GM23338 (cell line): ENCODE data around the gene CYBA. TPM values are rescaled to one million over a fixed set of nuclear protein-coding genes. Genes with fewer than 3 reads are reported as not detected.

ENCODE experiments used
- ATAC-seq: fragments of 200-7000 bp; cut with Tn5 transposase; 3 replicates; pipeline ENCODE4 v1.9.1; 2020
- DNase-seq: peaks from one replicate; pipeline ENCODE4 v3.0.0-alpha.2; 2015; ENCODE audit warnings: low spot score
- H2AFZ ChIP-seq: fragments of 200-600 bp; sonication (generic); 2 replicates; pipeline ENCODE4 v1.8.0; 2016; ENCODE audit warnings: antibody characterized with exemption, mild to moderate bottlenecking, moderate library complexity
- H3F3A ChIP-seq: fragments of 200-600 bp; sonication (generic); replicated peaks from 2 replicates; pipeline ENCODE4 v1.8.0; 2017; ENCODE audit warnings: antibody characterized with exemption, mixed run types, low read depth
- H3K27ac ChIP-seq: fragments of 200-600 bp; sonication (generic); 2 replicates; pipeline ENCODE4 v1.6.1; 2016; ENCODE audit warnings: low read depth
- H3K27me3 ChIP-seq: fragments of 200-600 bp; sonication (generic); 2 replicates; pipeline ENCODE4 v1.8.0; 2016; ENCODE audit warnings: mild to moderate bottlenecking, mixed run types, moderate library complexity; ENCODE audit not compliant: insufficient read depth
- H3K36me3 ChIP-seq: fragments of 200-600 bp; sonication (generic); 2 replicates; pipeline ENCODE4 v1.8.0; 2016; ENCODE audit warnings: mild to moderate bottlenecking; ENCODE audit not compliant: insufficient read depth
- H3K4me1 ChIP-seq: fragments of 200-600 bp; sonication (generic); 2 replicates; pipeline ENCODE4 v1.8.0; 2016; ENCODE audit warnings: mild to moderate bottlenecking, moderate library complexity; ENCODE audit not compliant: insufficient read depth
- H3K4me2 ChIP-seq: fragments of 200-600 bp; sonication (generic); 2 replicates; pipeline ENCODE4 v1.7.1; 2017; ENCODE audit warnings: mixed run types
- H3K4me3 ChIP-seq: fragments of 200-600 bp; sonication (generic); 2 replicates; pipeline ENCODE4 v1.6.1; 2016; ENCODE audit warnings: mixed run types
- H3K79me2 ChIP-seq: fragments of 200-600 bp; sonication (generic); replicated peaks from 2 replicates; pipeline ENCODE4 v1.8.0; 2017; ENCODE audit warnings: mild to moderate bottlenecking; ENCODE audit not compliant: insufficient read depth
- H3K9me2 ChIP-seq: fragments of 200-600 bp; sonication (generic); 2 replicates; pipeline ENCODE4 v1.8.0; 2017; ENCODE audit not compliant: insufficient read depth
- H4K20me1 ChIP-seq: fragments of 200-600 bp; sonication (generic); replicated peaks from 2 replicates; pipeline ENCODE4 v1.8.0; 2017; ENCODE audit warnings: mild to moderate bottlenecking; ENCODE audit not compliant: insufficient read depth
- H3K27ac Mint-ChIP-seq: 2 replicates; pipeline ENCODE4 v1.8.0; 2020; ENCODE audit warnings: inconsistent platforms, mild to moderate bottlenecking, moderate library complexity, mixed read lengths
- H3K27me3 Mint-ChIP-seq: 3 replicates; pipeline ENCODE4 v1.8.0; 2022; ENCODE audit warnings: low read depth, mild to moderate bottlenecking, moderate library complexity, mixed read lengths, inconsistent platforms; ENCODE audit not compliant: insufficient read depth, poor library complexity
- H3K36me3 Mint-ChIP-seq: 3 replicates; pipeline ENCODE4 v1.8.0; 2021; ENCODE audit warnings: low read depth, mild to moderate bottlenecking, inconsistent platforms, moderate library complexity, mixed read lengths
- H3K4me1 Mint-ChIP-seq: 3 replicates; pipeline ENCODE4 v1.8.0; 2020; ENCODE audit warnings: mild to moderate bottlenecking, inconsistent platforms, mixed read lengths
- H3K4me3 Mint-ChIP-seq: 3 replicates; pipeline ENCODE4 v1.8.0; 2021; ENCODE audit warnings: moderate library complexity, mild to moderate bottlenecking, inconsistent platforms, mixed read lengths
- H3K9me3 Mint-ChIP-seq: 3 replicates; pipeline ENCODE4 v1.8.0; 2020; ENCODE audit warnings: moderate library complexity, mild to moderate bottlenecking, inconsistent platforms, mixed read lengths
- CREB1 ChIP-seq: fragments of 250-450 bp; sonication (Bioruptor Pico); IDR thresholded peaks from 2 replicates; pipeline ENCODE4 v1.5.0; 2020; ENCODE audit warnings: low read depth, mild to moderate bottlenecking, moderate library complexity
- ETS1 ChIP-seq: IDR thresholded peaks from 2 replicates; pipeline ENCODE4 v1.6.1; 2016; ENCODE audit warnings: antibody characterized with exemption
- EZH2 ChIP-seq: fragments of 200-600 bp; sonication (generic); IDR thresholded peaks from one replicate; pipeline ENCODE4 v1.8.0; 2017; ENCODE audit warnings: antibody characterized with exemption, mild to moderate bottlenecking, low read depth; ENCODE audit not compliant: unreplicated experiment
- EZH2phosphoT487 ChIP-seq: fragments of 200-600 bp; sonication (generic); IDR thresholded peaks from one replicate; pipeline ENCODE4 v1.8.1; 2018; ENCODE audit warnings: antibody characterized with exemption; ENCODE audit not compliant: unreplicated experiment
- JUNB ChIP-seq: IDR thresholded peaks from one replicate; pipeline ENCODE4 v1.6.1; 2016; ENCODE audit warnings: antibody characterized with exemption; ENCODE audit not compliant: unreplicated experiment
- NANOG ChIP-seq: IDR thresholded peaks from 2 replicates; pipeline ENCODE4 v1.6.1; 2016; ENCODE audit warnings: antibody characterized with exemption, borderline replicate concordance
- POLR2AphosphoS5 ChIP-seq: IDR thresholded peaks from 2 replicates; pipeline ENCODE4 v1.6.1; 2016; ENCODE audit warnings: antibody characterized with exemption, low read depth
- STAT1 ChIP-seq: IDR thresholded peaks from one replicate; pipeline ENCODE4 v1.6.1; 2016; ENCODE audit warnings: antibody characterized with exemption; ENCODE audit not compliant: unreplicated experiment
- ZNF114 ChIP-seq: fragments of 250-450 bp; sonication (Bioruptor Pico); IDR thresholded peaks from 2 replicates; pipeline ENCODE4 v1.5.0; 2020; ENCODE audit warnings: mild to moderate bottlenecking, moderate library complexity
- ZNF331 ChIP-seq: fragments of 250-450 bp; sonication (Bioruptor Pico); IDR thresholded peaks from 2 replicates; pipeline ENCODE4 v1.5.0; 2020; ENCODE audit warnings: low read depth, mild to moderate bottlenecking, moderate library complexity
- polyA plus RNA-seq: library from polyadenylated mRNA; unstranded; fragments of >200 nt; fragmentation: Nextera tagmentation; extraction: Ambion mirVana; gene quantifications from 2 replicates; pipeline ENCODE4 v1.2.1, GENCODE V29; 2016
- total RNA-seq: library from RNA; depleted of rRNA; stranded (reverse); fragments of >200 nt; shearing (Covaris generic); gene quantifications from 2 replicates; pipeline ENCODE4 v1.2.3, GENCODE V29; 2014
- TF ChIP-seq, protein P1 (sequence below), 2 experiments: fragments of 200-600 bp in 1 of 2; sonication (generic) in 1 of 2; conservative IDR thresholded peaks; 2 replicates each; pipeline versions ENCODE4 v1.5.1 to v1.6.1; 2016 to 2017; ENCODE audit warnings: antibody characterized with exemption in 2 of 2, low read depth in 2 of 2, mild to moderate bottlenecking in 2 of 2, moderate library complexity in 1 of 2

The CYBA gene
- total and polyA plus RNA-seq, 2 experiments from 2014 or later = 275 to 281 TPM

- no peak for DNase-seq
- Histone ChIP-seq H2AFZ (no peak overlapping the region), H3K9me2 (no peaks in the 10 kb centered on the region), H3K27ac (no peak overlapping the region; the same call in 1 of the 2 replicates), H3K36me3 (peaks cover 18% of the 10 kb centered on the region), H3K4me2 (no peak overlapping the region), H3K79me2 (peaks cover 34% of the 10 kb centered on the region; the same call in 1 of the 2 replicates), H3F3A (peaks cover 8% of the 10 kb centered on the region; the same call in 1 of the 2 replicates), H3K4me3 (no peak overlapping the region), H3K27me3 (no peaks in the 10 kb centered on the region), H4K20me1 (peaks cover 24% of the 10 kb centered on the region; the same call in 1 of the 2 replicates), H3K4me1 (no peaks in the 10 kb centered on the region)
- TF ChIP-seq ZNF114 (CRISPR knock-in tag) = no peak
- TF ChIP-seq, protein P1, sequence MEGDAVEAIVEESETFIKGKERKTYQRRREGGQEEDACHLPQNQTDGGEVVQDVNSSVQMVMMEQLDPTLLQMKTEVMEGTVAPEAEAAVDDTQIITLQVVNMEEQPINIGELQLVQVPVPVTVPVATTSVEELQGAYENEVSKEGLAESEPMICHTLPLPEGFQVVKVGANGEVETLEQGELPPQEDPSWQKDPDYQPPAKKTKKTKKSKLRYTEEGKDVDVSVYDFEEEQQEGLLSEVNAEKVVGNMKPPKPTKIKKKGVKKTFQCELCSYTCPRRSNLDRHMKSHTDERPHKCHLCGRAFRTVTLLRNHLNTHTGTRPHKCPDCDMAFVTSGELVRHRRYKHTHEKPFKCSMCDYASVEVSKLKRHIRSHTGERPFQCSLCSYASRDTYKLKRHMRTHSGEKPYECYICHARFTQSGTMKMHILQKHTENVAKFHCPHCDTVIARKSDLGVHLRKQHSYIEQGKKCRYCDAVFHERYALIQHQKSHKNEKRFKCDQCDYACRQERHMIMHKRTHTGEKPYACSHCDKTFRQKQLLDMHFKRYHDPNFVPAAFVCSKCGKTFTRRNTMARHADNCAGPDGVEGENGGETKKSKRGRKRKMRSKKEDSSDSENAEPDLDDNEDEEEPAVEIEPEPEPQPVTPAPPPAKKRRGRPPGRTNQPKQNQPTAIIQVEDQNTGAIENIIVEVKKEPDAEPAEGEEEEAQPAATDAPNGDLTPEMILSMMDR (conservative IDR thresholded peaks at IDR 0.05; ENCODE audit: low read depth in 2 of 2) = no peak
- TF ChIP-seq ZNF331 = no peak
- no peak for TF ChIP-seq POLR2AphosphoS5
- TF ChIP-seq EZH2phosphoT487 = no peak
- no peak for TF ChIP-seq ETS1
- no peak for TF ChIP-seq JUNB
- TF ChIP-seq NANOG = no peak
- no peak for TF ChIP-seq STAT1
- TF ChIP-seq CREB1 (CRISPR knock-in tag) = no peak
- Mint-ChIP-seq H3K4me3 (no peak overlapping the region), H3K36me3 (peaks cover 44% of the 10 kb centered on the region), H3K9me3 (no peaks in the 10 kb centered on the region), H3K27me3 (peaks cover 4% of the 10 kb centered on the region), H3K4me1 (peaks cover 21% of the 10 kb centered on the region), H3K27ac (no peak overlapping the region; the same call in 1 of the 2 replicates)
- ATAC-seq = no peak
Measured at GRCh38 chr16:88596483-88596882, 54.4 kb downstream of the CYBA start.

DNA sequence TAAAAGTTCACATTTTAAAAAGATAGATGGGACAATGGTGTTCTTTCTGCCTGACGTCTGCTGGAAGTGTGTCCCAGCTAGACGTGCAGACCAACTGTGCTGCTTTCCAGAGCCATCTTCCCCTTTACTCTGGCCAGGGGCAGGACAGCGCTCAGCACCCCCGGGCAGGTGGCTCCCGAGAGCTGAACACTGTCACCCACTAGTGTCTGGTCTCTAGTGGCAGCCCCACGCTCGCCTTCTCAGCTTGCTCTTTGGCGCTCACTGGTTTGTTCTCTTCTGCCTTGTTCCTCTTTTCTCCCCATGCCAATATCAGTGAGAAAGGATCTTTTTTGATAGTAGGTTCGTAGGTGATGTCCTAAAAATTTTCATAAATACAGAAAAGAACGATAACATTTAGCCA lies 54.9 kb downstream of the CYBA start:
- Histone ChIP-seq H3K36me3 (peaks cover 18% of the 10 kb centered on the region), H4K20me1 (peaks cover 24% of the 10 kb centered on the region; the same call in 1 of the 2 replicates), H3K27me3 (no peaks in the 10 kb centered on the region), H3K4me1 (no peaks in the 10 kb centered on the region), H3K4me3 (no peak overlapping the region), H3K9me2 (no peaks in the 10 kb centered on the region), H3K27ac (no peak overlapping the region; the same call in 1 of the 2 replicates), H3K79me2 (peaks cover 37% of the 10 kb centered on the region; the same call in 1 of the 2 replicates), H3F3A (peaks cover 8% of the 10 kb centered on the region; the same call in 1 of the 2 replicates), H3K4me2 (no peak overlapping the region), H2AFZ (no peak overlapping the region)
- peaks cover 17% of the 10 kb centered on the region for H3K4me1 Mint-ChIP-seq
- no peak overlapping the region for H3K4me3 Mint-ChIP-seq
- no peak overlapping the region for H3K27ac Mint-ChIP-seq
- H3K27me3 Mint-ChIP-seq = peaks cover 4% of the 10 kb centered on the region
- DNase-seq (no peak), ATAC-seq (no peak)
- no peaks in the 10 kb centered on the region for H3K9me3 Mint-ChIP-seq
- peaks cover 39% of the 10 kb centered on the region for H3K36me3 Mint-ChIP-seq
- TF ChIP-seq CREB1 (CRISPR knock-in tag) = no peak
- TF ChIP-seq EZH2 = no peak
- TF ChIP-seq ZNF114 (CRISPR knock-in tag) = no peak
- no peak for TF ChIP-seq ETS1
- TF ChIP-seq, protein P1 (conservative IDR thresholded peaks at IDR 0.05; ENCODE audit: low read depth in 2 of 2) = no peak
- TF ChIP-seq POLR2AphosphoS5 = no peak
- TF ChIP-seq ZNF331 = no peak
